ENCODE results near the gene TMEM208.

TMEM208 gene

GRCh38 chr16:67191995-67192681 is 34.8 kb upstream of the TMEM208 start, which contains the start of gene E2F4:
Gene E2F4 (plus strand): TSS chr16:67192155. CDS start chr16:67192228, 73 bp downstream.
- WGBS, 2 experiments (ENCODE audit: insufficient coverage in 2 of 2), result 0% methylated on average over 49 to 54 of the region's 54 CpGs
- Histone ChIP-seq H3K27ac (ENCODE audit: low read depth, low read length, severe bottlenecking) (peak within 1 kb of the TSS; percentile 23), H3K4me3 (ENCODE audit: extremely low read depth, insufficient read depth, low read length, poor library complexity, severe bottlenecking) (peak within 1 kb of the TSS; percentile 100), H3K36me3 (ENCODE audit: control insufficient read depth, insufficient read depth, low read length) (peaks cover 42% of the 10 kb centered on the region), H3K4me1 (ENCODE audit: control insufficient read depth, insufficient read depth, low read length, poor library complexity, severe bottlenecking) (peaks cover 24% of the 10 kb centered on the region), H3K9me3 (ENCODE audit: control insufficient read depth, low read length) (no peaks in the 10 kb centered on the region)

- Histone ChIP-seq H3K9me3 (ENCODE audit: control insufficient read depth, low read length) (no peaks in the 10 kb centered on the region), H3K4me3 (ENCODE audit: extremely low read depth, insufficient read depth, low read length, poor library complexity, severe bottlenecking) (peak overlapping the region; percentile 100), H3K36me3 (ENCODE audit: control insufficient read depth, insufficient read depth, low read length) (peaks cover 50% of the 10 kb centered on the region), H3K4me1 (ENCODE audit: control insufficient read depth, insufficient read depth, low read length, poor library complexity, severe bottlenecking) (peaks cover 19% of the 10 kb centered on the region), H3K27ac (ENCODE audit: low read depth, low read length, severe bottlenecking) (peak overlapping the region; percentile 23)
- 43 to 47% methylated on average over 16 to 17 of the region's 17 CpGs for WGBS, 2 experiments (ENCODE audit: insufficient coverage in 2 of 2)
Measured at GRCh38 chr16:67192781-67193361, 34.1 kb upstream of the TMEM208 start.

- peak overlapping the region; percentile 100 for H3K4me3 ChIP-seq (ENCODE audit: extremely low read depth, insufficient read depth, low read length, poor library complexity, severe bottlenecking)
Measured at GRCh38 chr16:67193536-67193935, 33.4 kb upstream of the TMEM208 start.

GRCh38 chr16:67194260-67194659 is 32.7 kb upstream of the TMEM208 start:
- H3K36me3 ChIP-seq (ENCODE audit: control insufficient read depth, insufficient read depth, low read length), result peaks cover 62% of the 10 kb centered on the region

More at GRCh38 chr16:67193536-67193935, 33.4 kb upstream of the TMEM208 start:
- Histone ChIP-seq H3K4me1 (ENCODE audit: control insufficient read depth, insufficient read depth, low read length, poor library complexity, severe bottlenecking) (peaks cover 19% of the 10 kb centered on the region), H3K9me3 (ENCODE audit: control insufficient read depth, low read length) (no peaks in the 10 kb centered on the region), H3K27ac (ENCODE audit: low read depth, low read length, severe bottlenecking) (no peak overlapping the region), H3K36me3 (ENCODE audit: control insufficient read depth, insufficient read depth, low read length) (peaks cover 56% of the 10 kb centered on the region)

GRCh38 chr16:67195676-67196075 is 31.3 kb upstream of the TMEM208 start:
- Histone ChIP-seq H3K4me3 (ENCODE audit: extremely low read depth, insufficient read depth, low read length, poor library complexity, severe bottlenecking) (no peak overlapping the region), H3K36me3 (ENCODE audit: control insufficient read depth, insufficient read depth, low read length) (peaks cover 70% of the 10 kb centered on the region), H3K9me3 (ENCODE audit: control insufficient read depth, low read length) (no peaks in the 10 kb centered on the region), H3K27ac (ENCODE audit: low read depth, low read length, severe bottlenecking) (no peak overlapping the region), H3K4me1 (ENCODE audit: control insufficient read depth, insufficient read depth, low read length, poor library complexity, severe bottlenecking) (peaks cover 14% of the 10 kb centered on the region)
- 87 to 92% methylated on average over 4 to 5 of the region's 5 CpGs for WGBS, 2 experiments (ENCODE audit: insufficient coverage in 2 of 2)

More at GRCh38 chr16:67194260-67194659, 32.7 kb upstream of the TMEM208 start:
- Histone ChIP-seq H3K4me1 (ENCODE audit: control insufficient read depth, insufficient read depth, low read length, poor library complexity, severe bottlenecking) (peaks cover 19% of the 10 kb centered on the region), H3K4me3 (ENCODE audit: extremely low read depth, insufficient read depth, low read length, poor library complexity, severe bottlenecking) (no peak overlapping the region), H3K27ac (ENCODE audit: low read depth, low read length, severe bottlenecking) (no peak overlapping the region), H3K9me3 (ENCODE audit: control insufficient read depth, low read length) (no peaks in the 10 kb centered on the region)
- 100% methylated on average over 1 of the region's 6 CpGs for WGBS, 2 experiments (ENCODE audit: insufficient coverage in 2 of 2)

GRCh38 chr16:67196881-67197280 is 30.0 kb upstream of the TMEM208 start:
- H3K36me3 ChIP-seq (ENCODE audit: control insufficient read depth, insufficient read depth, low read length), result peaks cover 78% of the 10 kb centered on the region
- H3K4me3 ChIP-seq (ENCODE audit: extremely low read depth, insufficient read depth, low read length, poor library complexity, severe bottlenecking), result no peak overlapping the region
- peaks cover 7% of the 10 kb centered on the region for H3K4me1 ChIP-seq (ENCODE audit: control insufficient read depth, insufficient read depth, low read length, poor library complexity, severe bottlenecking)
- 100% methylated on average over 1 of the region's 1 CpG for WGBS, 2 experiments (ENCODE audit: insufficient coverage in 2 of 2)
- H3K27ac ChIP-seq (ENCODE audit: low read depth, low read length, severe bottlenecking), result no peak overlapping the region
- no peaks in the 10 kb centered on the region for H3K9me3 ChIP-seq (ENCODE audit: control insufficient read depth, low read length)

- 90 to 97% methylated on average over 5 to 6 of the region's 6 CpGs for whole genome bisulfite sequencing, 2 experiments (ENCODE audit: insufficient coverage in 2 of 2)
- Histone ChIP-seq H3K9me3 (ENCODE audit: control insufficient read depth, low read length) (no peaks in the 10 kb centered on the region), H3K4me3 (ENCODE audit: extremely low read depth, insufficient read depth, low read length, poor library complexity, severe bottlenecking) (no peak overlapping the region), H3K27ac (ENCODE audit: low read depth, low read length, severe bottlenecking) (no peak overlapping the region), H3K4me1 (ENCODE audit: control insufficient read depth, insufficient read depth, low read length, poor library complexity, severe bottlenecking) (peaks cover 7% of the 10 kb centered on the region), H3K36me3 (ENCODE audit: control insufficient read depth, insufficient read depth, low read length) (peaks cover 86% of the 10 kb centered on the region)
Measured at GRCh38 chr16:67197704-67198103, 29.2 kb upstream of the TMEM208 start.

GRCh38 chr16:67198238-67198734 is 28.6 kb upstream of the TMEM208 start:
- WGBS, 2 experiments (ENCODE audit: insufficient coverage in 2 of 2), result 78 to 90% methylated on average over 6 to 8 of the region's 12 CpGs
- H3K36me3 ChIP-seq (ENCODE audit: control insufficient read depth, insufficient read depth, low read length), result peaks cover 88% of the 10 kb centered on the region
- H3K4me1 ChIP-seq (ENCODE audit: control insufficient read depth, insufficient read depth, low read length, poor library complexity, severe bottlenecking), result peaks cover 7% of the 10 kb centered on the region
- no peaks in the 10 kb centered on the region for H3K9me3 ChIP-seq (ENCODE audit: control insufficient read depth, low read length)
- H3K4me3 ChIP-seq (ENCODE audit: extremely low read depth, insufficient read depth, low read length, poor library complexity, severe bottlenecking), result no peak overlapping the region
- no peak overlapping the region for H3K27ac ChIP-seq (ENCODE audit: low read depth, low read length, severe bottlenecking)

- no peaks in the 10 kb centered on the region for H3K9me3 ChIP-seq (ENCODE audit: control insufficient read depth, low read length)
- H3K27ac ChIP-seq (ENCODE audit: low read depth, low read length, severe bottlenecking), result no peak within 1 kb of the TSS
- H3K36me3 ChIP-seq (ENCODE audit: control insufficient read depth, insufficient read depth, low read length), result peaks cover 87% of the 10 kb centered on the region
- whole genome bisulfite sequencing, 2 experiments (ENCODE audit: insufficient coverage in 2 of 2), result 81 to 89% methylated on average over 29 to 48 of the region's 61 CpGs
- H3K4me3 ChIP-seq (ENCODE audit: extremely low read depth, insufficient read depth, low read length, poor library complexity, severe bottlenecking), result no peak within 1 kb of the TSS
- H3K4me1 ChIP-seq (ENCODE audit: control insufficient read depth, insufficient read depth, low read length, poor library complexity, severe bottlenecking), result peaks cover 1% of the 10 kb centered on the region
Measured at GRCh38 chr16:67199011-67199807, 27.7 kb upstream of the TMEM208 start, which contains the start of gene ELMO3. Gene ELMO3 (plus strand): TSS chr16:67199131. CDS start chr16:67199327, 196 bp downstream.

- Histone ChIP-seq H3K27ac (ENCODE audit: low read depth, low read length, severe bottlenecking) (no peak overlapping the region), H3K4me3 (ENCODE audit: extremely low read depth, insufficient read depth, low read length, poor library complexity, severe bottlenecking) (no peak overlapping the region), H3K4me1 (ENCODE audit: control insufficient read depth, insufficient read depth, low read length, poor library complexity, severe bottlenecking) (no peaks in the 10 kb centered on the region), H3K9me3 (ENCODE audit: control insufficient read depth, low read length) (no peaks in the 10 kb centered on the region), H3K36me3 (ENCODE audit: control insufficient read depth, insufficient read depth, low read length) (peaks cover 87% of the 10 kb centered on the region)
- 91 to 97% methylated on average over 12 to 15 of the region's 22 CpGs for WGBS, 2 experiments (ENCODE audit: insufficient coverage in 2 of 2)
Measured at GRCh38 chr16:67199808-67200198, 27.1 kb upstream of the TMEM208 start.
